KMS-11 (cell line): Measurements from ENCODE around the gene LHX4.

Experiments used
- H2AFZ ChIP-seq: fragments of 200-600 bp; sonication (generic); 2 replicates; pipeline ENCODE4 v1.6.1; 2016; ENCODE audit warnings: antibody characterized with exemption, mixed run types, low read depth
- H3K27ac ChIP-seq: fragments of 200-600 bp; sonication (generic); 2 replicates; pipeline ENCODE4 v1.6.1; 2016; ENCODE audit warnings: mild to moderate bottlenecking, mixed run types
- H3K27me3 ChIP-seq: fragments of 200-600 bp; sonication (generic); 2 replicates; pipeline ENCODE4 v1.6.1; 2017; ENCODE audit warnings: mild to moderate bottlenecking, low read depth, mixed run types, moderate library complexity; ENCODE audit not compliant: insufficient read depth
- H3K36me3 ChIP-seq: fragments of 200-600 bp; sonication (generic); 2 replicates; pipeline ENCODE4 v1.6.1; 2017; ENCODE audit warnings: mild to moderate bottlenecking, mixed run types; ENCODE audit not compliant: insufficient read depth
- H3K4me1 ChIP-seq: fragments of 200-600 bp; sonication (generic); 2 replicates; pipeline ENCODE4 v1.6.1; 2016; ENCODE audit warnings: mild to moderate bottlenecking, low read depth, mixed run types; ENCODE audit not compliant: poor library complexity, severe bottlenecking
- H3K4me2 ChIP-seq: fragments of 200-600 bp; sonication (generic); 2 replicates; pipeline ENCODE4 v1.7.0; 2016; ENCODE audit warnings: mild to moderate bottlenecking, mixed run types
- H3K4me3 ChIP-seq: fragments of 200-600 bp; sonication (generic); IDR thresholded peaks from 2 replicates; pipeline ENCODE4 v1.6.1; 2017; ENCODE audit warnings: low read depth, low read length, mixed read lengths; ENCODE audit not compliant: insufficient read depth
- H3K79me2 ChIP-seq: fragments of 200-600 bp; sonication (generic); 2 replicates; pipeline ENCODE4 v1.6.1; 2016; ENCODE audit warnings: low read depth, mixed run types; ENCODE audit not compliant: insufficient read depth
- H3K9ac ChIP-seq: fragments of 200-600 bp; sonication (generic); 2 replicates; pipeline ENCODE4 v1.6.1; 2016; ENCODE audit warnings: mild to moderate bottlenecking, mixed run types
- H4K20me1 ChIP-seq: fragments of 200-600 bp; sonication (generic); 2 replicates; pipeline ENCODE4 v1.6.1; 2016; ENCODE audit warnings: mild to moderate bottlenecking, mixed run types; ENCODE audit not compliant: insufficient read depth
- TF ChIP-seq, protein P1 (sequence below): fragments of 200-600 bp; sonication (generic); conservative IDR thresholded peaks from 2 replicates; pipeline ENCODE4 v1.6.1; 2017; ENCODE audit warnings: low read depth, mild to moderate bottlenecking, antibody characterized with exemption, low read length, moderate library complexity, mixed read lengths

The LHX4 gene

GRCh38 chr1:180234369-180235076, 4.5 kb downstream of the LHX4 start:
- TF ChIP-seq, protein P1, sequence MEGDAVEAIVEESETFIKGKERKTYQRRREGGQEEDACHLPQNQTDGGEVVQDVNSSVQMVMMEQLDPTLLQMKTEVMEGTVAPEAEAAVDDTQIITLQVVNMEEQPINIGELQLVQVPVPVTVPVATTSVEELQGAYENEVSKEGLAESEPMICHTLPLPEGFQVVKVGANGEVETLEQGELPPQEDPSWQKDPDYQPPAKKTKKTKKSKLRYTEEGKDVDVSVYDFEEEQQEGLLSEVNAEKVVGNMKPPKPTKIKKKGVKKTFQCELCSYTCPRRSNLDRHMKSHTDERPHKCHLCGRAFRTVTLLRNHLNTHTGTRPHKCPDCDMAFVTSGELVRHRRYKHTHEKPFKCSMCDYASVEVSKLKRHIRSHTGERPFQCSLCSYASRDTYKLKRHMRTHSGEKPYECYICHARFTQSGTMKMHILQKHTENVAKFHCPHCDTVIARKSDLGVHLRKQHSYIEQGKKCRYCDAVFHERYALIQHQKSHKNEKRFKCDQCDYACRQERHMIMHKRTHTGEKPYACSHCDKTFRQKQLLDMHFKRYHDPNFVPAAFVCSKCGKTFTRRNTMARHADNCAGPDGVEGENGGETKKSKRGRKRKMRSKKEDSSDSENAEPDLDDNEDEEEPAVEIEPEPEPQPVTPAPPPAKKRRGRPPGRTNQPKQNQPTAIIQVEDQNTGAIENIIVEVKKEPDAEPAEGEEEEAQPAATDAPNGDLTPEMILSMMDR, result no peak
- H3K36me3 ChIP-seq, result no peaks in the 10 kb centered on the region
- H3K4me2 ChIP-seq, result no peak overlapping the region
- H3K9ac ChIP-seq, result no peak overlapping the region
- H3K4me1 ChIP-seq, result peaks cover 7% of the 10 kb centered on the region
- no peak overlapping the region for H2AFZ ChIP-seq
- H3K27ac ChIP-seq, result no peak overlapping the region
- H4K20me1 ChIP-seq, result no peaks in the 10 kb centered on the region
- no peaks in the 10 kb centered on the region for H3K79me2 ChIP-seq
- H3K27me3 ChIP-seq, result peaks cover 22% of the 10 kb centered on the region
- no peak overlapping the region for H3K4me3 ChIP-seq

GRCh38 chr1:180235077-180235501, 5.0 kb downstream of the LHX4 start:
- Histone ChIP-seq H3K4me1 (peaks cover 7% of the 10 kb centered on the region), H3K9ac (no peak overlapping the region), H3K4me2 (no peak overlapping the region), H2AFZ (no peak overlapping the region), H4K20me1 (no peaks in the 10 kb centered on the region), H3K4me3 (no peak overlapping the region), H3K36me3 (no peaks in the 10 kb centered on the region), H3K79me2 (no peaks in the 10 kb centered on the region), H3K27ac (no peak overlapping the region), H3K27me3 (peaks cover 22% of the 10 kb centered on the region)
- TF ChIP-seq, protein P1, result no peak

- Histone ChIP-seq H2AFZ (no peak overlapping the region), H3K27me3 (peaks cover 17% of the 10 kb centered on the region), H4K20me1 (no peaks in the 10 kb centered on the region), H3K4me2 (no peak overlapping the region), H3K79me2 (no peaks in the 10 kb centered on the region), H3K9ac (no peak overlapping the region), H3K4me1 (peaks cover 7% of the 10 kb centered on the region), H3K27ac (no peak overlapping the region), H3K4me3 (no peak overlapping the region), H3K36me3 (no peaks in the 10 kb centered on the region)
- TF ChIP-seq, protein P1, result no peak
Measured at GRCh38 chr1:180235502-180236239, 5.6 kb downstream of the LHX4 start.

DNA sequence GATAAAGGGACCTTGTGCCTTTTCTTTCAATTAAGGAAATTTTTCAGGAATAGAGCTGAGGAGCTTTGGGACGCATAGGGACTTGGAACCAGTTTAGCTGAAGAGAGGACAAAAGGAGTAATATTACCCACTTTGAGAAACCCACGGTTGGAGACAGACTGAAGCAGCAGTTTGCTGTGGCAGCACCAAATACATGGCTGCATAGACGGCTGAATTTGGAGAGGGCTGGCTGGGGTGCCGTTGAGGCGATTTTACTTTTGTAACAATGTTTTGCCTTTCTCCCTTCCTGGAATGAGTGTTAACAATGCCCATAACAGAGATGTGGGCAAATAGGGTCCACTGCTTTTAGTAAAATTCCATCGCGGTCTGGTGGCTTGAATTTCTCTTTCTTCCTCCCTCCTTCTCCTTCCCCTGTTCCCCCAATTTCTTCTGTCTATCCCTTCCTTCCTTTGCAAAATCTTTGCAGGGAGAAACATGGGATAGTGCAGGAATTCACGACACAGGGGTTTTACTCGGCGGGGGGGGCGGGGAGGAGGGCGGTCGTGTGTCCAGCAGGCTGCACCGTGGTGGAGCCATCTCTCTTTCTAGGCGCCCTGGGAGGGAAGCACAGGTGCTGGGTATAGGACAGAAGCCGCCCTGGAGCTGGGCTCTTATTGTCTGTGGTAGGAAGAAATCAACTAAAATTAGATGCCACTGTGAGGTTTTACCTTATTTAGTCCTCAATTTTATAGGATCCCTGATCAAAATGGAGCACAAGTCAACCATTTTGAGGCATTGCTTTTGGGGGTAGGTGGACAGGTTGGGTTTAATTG, 6.8 kb downstream of the LHX4 start:
- Histone ChIP-seq H3K27ac (no peak overlapping the region), H3K36me3 (no peaks in the 10 kb centered on the region), H3K4me1 (peaks cover 5% of the 10 kb centered on the region), H3K27me3 (peaks cover 5% of the 10 kb centered on the region), H3K79me2 (no peaks in the 10 kb centered on the region), H3K9ac (no peak overlapping the region), H3K4me2 (no peak overlapping the region), H4K20me1 (no peaks in the 10 kb centered on the region), H3K4me3 (no peak overlapping the region), H2AFZ (no peak overlapping the region)
- TF ChIP-seq, protein P1, result no peak
